GM12874 (cell line): ENCODE results near the gene BCO2.

Experiments used
- CTCF ChIP-seq: IDR thresholded peaks from 2 replicates; pipeline ENCODE4 v1.5.1; 2011; ENCODE audit warnings: low read depth, mild to moderate bottlenecking, control low read depth, low read length, moderate library complexity; ENCODE audit not compliant: insufficient read depth

The BCO2 gene

GRCh38 chr11:112228706-112229105 is 53.4 kb downstream of the BCO2 start:
- no peak for TF ChIP-seq CTCF

GRCh38 chr11:112229159-112229558 is 53.8 kb downstream of the BCO2 start:
- no peak for TF ChIP-seq CTCF

GRCh38 chr11:112229746-112230433 is 54.6 kb downstream of the BCO2 start:
- no peak for TF ChIP-seq CTCF

GRCh38 chr11:112231952-112232351 is 56.6 kb downstream of the BCO2 start:
- TF ChIP-seq CTCF: no peak

GRCh38 chr11:112235750-112236390 is 60.6 kb downstream of the BCO2 start:
- no peak for TF ChIP-seq CTCF

- no peak for TF ChIP-seq CTCF
Observed at GRCh38 chr11:112237451-112237850, 62.1 kb downstream of the BCO2 start.

GRCh38 chr11:112238041-112238440 is 62.7 kb downstream of the BCO2 start:
- no peak for TF ChIP-seq CTCF
